Effector memory CD4-positive, alpha-beta T cell (primary cell): Measurements from ENCODE around the gene CFAP58.

Experiments
- DNase-seq, 3 donors: peaks; one replicate each; pipeline ENCODE4 v3.0.0-alpha.2; 2020
- H3K27ac ChIP-seq: 2 replicates; pipeline ENCODE4 v1.7.0; 2013; ENCODE audit warnings: mild to moderate bottlenecking, low read length, moderate library complexity; ENCODE audit not compliant: insufficient read depth, poor library complexity, severe bottlenecking
- H3K27me3 ChIP-seq: replicated peaks from 2 replicates; pipeline ENCODE4 v1.7.0; 2013; ENCODE audit warnings: mild to moderate bottlenecking, low read length; ENCODE audit not compliant: insufficient read depth, control insufficient read depth, poor library complexity, severe bottlenecking
- H3K36me3 ChIP-seq: 2 replicates; pipeline ENCODE4 v1.7.0; 2013; ENCODE audit warnings: mild to moderate bottlenecking, low read length, moderate library complexity; ENCODE audit not compliant: control insufficient read depth, insufficient read depth
- H3K4me1 ChIP-seq: 2 replicates; pipeline ENCODE4 v1.7.0; 2013; ENCODE audit warnings: low read length, mild to moderate bottlenecking; ENCODE audit not compliant: control insufficient read depth, insufficient read depth, poor library complexity, severe bottlenecking
- H3K4me3 ChIP-seq: 2 replicates; pipeline ENCODE4 v1.7.0; 2013; ENCODE audit warnings: low read length, low read depth, mild to moderate bottlenecking; ENCODE audit not compliant: insufficient read depth, poor library complexity, severe bottlenecking
- H3K9me3 ChIP-seq: 2 replicates; pipeline ENCODE4 v1.7.0; 2013; ENCODE audit warnings: mild to moderate bottlenecking, low read length, moderate library complexity; ENCODE audit not compliant: control insufficient read depth

Gene CFAP58

GRCh38 chr10:104345515-104345914, 8.1 kb upstream of the CFAP58 start:
- no peaks in the 10 kb centered on the region for H3K4me1 ChIP-seq
- H3K27ac ChIP-seq: no peak overlapping the region
- no peak for DNase-seq
- no peak overlapping the region for H3K4me3 ChIP-seq
- no peaks in the 10 kb centered on the region for H3K27me3 ChIP-seq
- no peaks in the 10 kb centered on the region for H3K9me3 ChIP-seq
- no peaks in the 10 kb centered on the region for H3K36me3 ChIP-seq

- no peaks in the 10 kb centered on the region for H3K27me3 ChIP-seq
- no peak for DNase-seq
- H3K36me3 ChIP-seq: no peaks in the 10 kb centered on the region
- no peak overlapping the region for H3K4me3 ChIP-seq
- no peaks in the 10 kb centered on the region for H3K9me3 ChIP-seq
- H3K4me1 ChIP-seq: no peaks in the 10 kb centered on the region
- H3K27ac ChIP-seq: no peak overlapping the region
Measured at GRCh38 chr10:104345941-104346340, 7.7 kb upstream of the CFAP58 start.

GRCh38 chr10:104347295-104348045, 6.2 kb upstream of the CFAP58 start:
- Histone ChIP-seq H3K36me3 (no peaks in the 10 kb centered on the region), H3K4me3 (no peak overlapping the region), H3K27ac (no peak overlapping the region), H3K9me3 (no peaks in the 10 kb centered on the region), H3K27me3 (no peaks in the 10 kb centered on the region), H3K4me1 (no peaks in the 10 kb centered on the region)
- no peak for DNase-seq

GRCh38 chr10:104348601-104349000, 5.0 kb upstream of the CFAP58 start:
- no peaks in the 10 kb centered on the region for H3K9me3 ChIP-seq
- no peak overlapping the region for H3K27ac ChIP-seq
- H3K4me3 ChIP-seq: no peak overlapping the region
- peaks cover 4% of the 10 kb centered on the region for H3K4me1 ChIP-seq
- no peak for DNase-seq
- H3K27me3 ChIP-seq: no peaks in the 10 kb centered on the region
- no peaks in the 10 kb centered on the region for H3K36me3 ChIP-seq

DNA sequence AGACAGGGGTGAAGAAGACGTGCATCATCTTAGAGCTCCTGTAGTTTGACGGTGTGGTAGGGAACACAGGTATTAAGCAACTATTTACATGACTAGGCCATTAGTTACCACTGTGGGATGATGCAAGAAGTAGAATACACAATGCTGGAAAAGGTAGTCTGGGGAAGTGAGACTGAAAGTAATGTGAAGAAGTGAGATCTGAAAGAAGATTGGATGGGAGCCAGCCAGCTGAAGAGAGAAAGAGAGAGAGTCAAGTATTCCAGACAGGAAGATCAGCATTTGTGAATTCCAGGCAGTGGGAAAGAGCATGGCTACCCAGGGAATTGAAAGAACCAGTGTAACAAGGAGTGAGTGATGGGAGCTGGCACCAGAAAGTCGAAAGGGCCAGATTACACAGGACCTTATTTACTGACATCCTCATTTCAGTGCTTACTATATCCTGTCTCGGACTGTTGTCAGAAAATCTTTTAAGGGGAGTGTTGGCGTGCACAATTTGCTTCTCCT, 4.0 kb upstream of the CFAP58 start:
- Histone ChIP-seq H3K9me3 (no peaks in the 10 kb centered on the region), H3K4me1 (peaks cover 10% of the 10 kb centered on the region), H3K27ac (no peak overlapping the region), H3K36me3 (no peaks in the 10 kb centered on the region), H3K4me3 (no peak overlapping the region), H3K27me3 (no peaks in the 10 kb centered on the region)
- DNase-seq: no peak

- Histone ChIP-seq H3K9me3 (no peaks in the 10 kb centered on the region), H3K4me3 (no peak overlapping the region), H3K36me3 (no peaks in the 10 kb centered on the region), H3K27ac (no peak overlapping the region), H3K27me3 (no peaks in the 10 kb centered on the region), H3K4me1 (peaks cover 10% of the 10 kb centered on the region)
- no peak for DNase-seq
Measured at GRCh38 chr10:104350127-104350635, 3.5 kb upstream of the CFAP58 start.

DNA sequence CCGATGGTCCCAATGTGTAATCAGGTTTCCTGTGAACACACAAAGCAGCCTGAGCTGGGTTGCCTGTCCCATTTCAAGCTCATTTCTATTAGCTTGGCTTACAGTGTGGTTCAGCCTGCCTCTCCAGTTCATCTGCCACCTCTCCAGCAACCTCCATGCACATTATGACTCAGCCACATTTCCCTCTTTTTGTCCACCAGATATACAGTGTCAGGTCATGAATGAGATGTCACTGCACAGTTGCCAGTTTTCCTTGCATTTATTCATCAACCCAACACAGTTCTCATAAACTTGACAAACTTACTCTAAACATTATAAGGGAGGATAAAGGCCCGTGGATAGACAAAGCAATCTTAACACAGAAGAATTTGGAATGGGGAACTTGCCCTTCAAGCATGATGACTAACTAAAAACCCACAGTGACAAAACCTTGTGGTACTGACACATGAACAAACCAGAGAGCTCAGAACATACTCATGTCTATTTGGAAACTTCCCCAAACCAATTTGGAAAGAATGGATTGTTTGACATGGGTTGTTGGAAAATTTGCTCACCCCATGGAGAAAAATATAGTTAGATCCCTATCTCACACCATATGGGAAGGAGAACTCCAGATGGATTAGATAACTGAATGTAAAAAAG, 2.5 kb upstream of the CFAP58 start:
- Histone ChIP-seq H3K9me3 (no peaks in the 10 kb centered on the region), H3K4me3 (no peak overlapping the region), H3K36me3 (no peaks in the 10 kb centered on the region), H3K27ac (no peak overlapping the region), H3K27me3 (no peaks in the 10 kb centered on the region), H3K4me1 (peaks cover 10% of the 10 kb centered on the region)
- DNase-seq: no peak

DNA sequence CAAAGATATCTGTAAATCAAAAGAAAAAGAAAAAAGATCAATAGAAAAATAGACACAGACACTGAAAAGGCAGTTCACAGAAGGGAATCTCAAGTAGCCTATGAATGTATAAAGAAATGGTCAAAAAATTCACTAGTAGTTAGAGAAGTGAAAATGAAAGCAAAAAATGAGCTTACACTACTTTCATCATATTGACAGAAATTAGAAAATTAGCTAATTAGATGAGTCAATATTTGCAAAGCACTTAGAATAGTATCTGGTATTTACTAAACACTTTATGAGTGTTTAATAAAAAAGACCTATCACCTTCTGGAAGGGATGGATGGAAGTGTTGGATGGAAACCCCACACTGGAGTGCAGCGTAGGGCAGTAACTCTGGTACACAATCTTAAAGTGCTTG, 1.7 kb upstream of the CFAP58 start:
- H3K27me3 ChIP-seq: no peaks in the 10 kb centered on the region
- no peaks in the 10 kb centered on the region for H3K9me3 ChIP-seq
- H3K4me1 ChIP-seq: peaks cover 10% of the 10 kb centered on the region
- H3K36me3 ChIP-seq: no peaks in the 10 kb centered on the region
- H3K4me3 ChIP-seq: peak overlapping the region; percentile 16
- no peak overlapping the region for H3K27ac ChIP-seq
- DNase-seq: no peak

- Histone ChIP-seq H3K9me3 (no peaks in the 10 kb centered on the region), H3K27me3 (no peaks in the 10 kb centered on the region), H3K4me1 (no peaks in the 10 kb centered on the region), H3K27ac (no peak overlapping the region), H3K36me3 (no peaks in the 10 kb centered on the region), H3K4me3 (no peak overlapping the region)
- DNase-seq: no peak
Measured at GRCh38 chr10:104359811-104360210, 6.2 kb downstream of the CFAP58 start.

- Histone ChIP-seq H3K27ac (no peak overlapping the region), H3K4me3 (no peak overlapping the region), H3K4me1 (no peaks in the 10 kb centered on the region), H3K9me3 (no peaks in the 10 kb centered on the region), H3K27me3 (peaks cover 8% of the 10 kb centered on the region), H3K36me3 (no peaks in the 10 kb centered on the region)
- DNase-seq: no peak
Measured at GRCh38 chr10:104367904-104368303, 14.3 kb downstream of the CFAP58 start.
